HG02970 (cell line): ENCODE results near the gene CACNG1.

Source experiments
- ATAC-seq: cut with Tn5 transposase; IDR thresholded peaks from one replicate; pipeline ENCODE4 v1.9.1; 2021; ENCODE audit warnings: mild to moderate bottlenecking, moderate library complexity, moderate number of reproducible peaks; ENCODE audit not compliant: unreplicated experiment, low FRiP score

Gene CACNG1, protein sequence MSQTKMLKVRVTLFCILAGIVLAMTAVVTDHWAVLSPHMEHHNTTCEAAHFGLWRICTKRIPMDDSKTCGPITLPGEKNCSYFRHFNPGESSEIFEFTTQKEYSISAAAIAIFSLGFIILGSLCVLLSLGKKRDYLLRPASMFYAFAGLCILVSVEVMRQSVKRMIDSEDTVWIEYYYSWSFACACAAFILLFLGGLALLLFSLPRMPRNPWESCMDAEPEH

DNA sequence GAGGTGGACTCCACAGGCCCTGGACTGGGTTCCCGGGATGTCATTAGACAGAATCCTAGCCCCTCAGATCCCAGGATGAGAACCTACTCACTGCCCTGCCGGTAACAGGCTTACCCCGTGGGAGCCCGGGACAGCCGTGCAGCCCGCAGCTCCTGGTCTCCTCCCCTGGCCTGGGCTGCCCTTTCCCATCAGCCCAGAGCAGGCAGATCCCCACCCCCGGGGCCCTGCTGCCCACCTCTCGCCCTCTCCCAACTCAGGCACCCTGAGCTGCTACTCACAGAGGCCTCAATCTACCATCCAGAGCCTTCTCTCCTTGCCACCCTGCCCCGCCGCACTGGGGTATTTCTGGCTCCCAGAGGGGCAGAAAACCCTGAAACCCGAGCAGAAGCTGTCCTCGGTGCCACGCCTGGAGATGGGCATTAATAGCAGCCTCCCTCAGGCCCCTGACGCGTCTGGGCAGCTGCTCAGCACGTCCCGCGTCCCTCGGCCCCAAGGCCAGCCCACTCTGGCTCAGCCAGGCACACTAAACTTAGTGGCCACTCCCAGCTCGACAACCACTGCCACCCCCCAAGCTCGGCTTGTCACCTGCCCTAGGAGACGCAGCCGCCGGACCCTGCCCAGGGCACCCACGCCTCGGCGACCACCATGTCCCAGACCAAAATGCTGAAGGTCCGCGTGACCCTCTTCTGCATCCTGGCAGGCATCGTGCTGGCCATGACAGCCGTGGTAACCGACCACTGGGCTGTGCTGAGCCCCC is at the start of gene CACNG1:
Gene CACNG1 (plus strand): TSS at position 539 of the 757 bp plus-strand sequence. CDS start 107 bp downstream, at position 646.
- ATAC-seq = no peak

DNA sequence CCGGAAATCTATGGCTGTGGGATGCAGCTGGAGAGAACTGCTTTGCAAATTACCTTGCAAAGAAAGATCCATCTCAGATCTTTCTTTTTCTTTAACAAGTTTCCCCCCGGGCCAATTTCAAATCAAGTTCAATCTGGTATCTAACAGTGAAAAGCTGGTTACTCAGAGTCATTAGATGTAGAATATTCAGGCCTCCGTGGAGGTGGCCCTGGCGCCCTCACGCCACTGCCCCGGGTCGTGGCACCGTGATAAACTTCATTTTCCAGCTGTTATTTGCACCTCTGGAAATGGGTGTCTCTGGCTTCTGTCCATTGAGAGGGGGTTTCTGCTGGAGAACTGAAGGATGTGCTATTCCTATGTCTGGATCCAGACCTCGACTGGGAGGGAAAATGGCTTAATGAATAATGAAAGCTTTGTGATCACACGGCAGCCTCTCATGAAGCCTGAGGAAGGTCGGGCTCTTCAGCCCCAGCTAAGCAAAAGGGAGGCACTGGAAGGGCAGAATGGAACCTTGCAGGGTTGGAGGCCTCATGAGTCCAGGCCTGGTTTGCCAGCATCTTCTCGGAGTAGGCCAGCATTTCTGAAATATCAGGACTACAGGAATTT is 49.3 kb upstream of the CACNG1 start:
- no peak for ATAC-seq

DNA sequence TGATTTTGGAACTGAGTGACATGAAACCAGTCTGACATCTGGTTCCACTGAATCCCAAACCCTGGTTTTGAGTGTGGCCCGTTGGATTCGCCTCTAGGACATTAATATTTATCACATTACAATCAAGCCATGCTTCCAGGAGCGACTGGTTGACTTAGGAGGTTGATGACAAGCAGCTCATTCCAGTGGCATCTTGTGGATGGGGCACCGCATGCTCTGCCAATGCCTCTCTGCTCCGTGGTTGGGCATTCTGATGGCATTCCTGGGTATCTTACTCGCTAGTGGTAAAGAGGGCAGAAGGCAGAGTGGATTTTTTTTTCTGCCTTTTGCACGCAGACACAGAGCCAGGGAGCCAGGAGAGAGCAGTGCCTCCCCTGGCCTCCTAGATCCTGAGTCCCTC is 48.4 kb upstream of the CACNG1 start:
- no peak for ATAC-seq

DNA sequence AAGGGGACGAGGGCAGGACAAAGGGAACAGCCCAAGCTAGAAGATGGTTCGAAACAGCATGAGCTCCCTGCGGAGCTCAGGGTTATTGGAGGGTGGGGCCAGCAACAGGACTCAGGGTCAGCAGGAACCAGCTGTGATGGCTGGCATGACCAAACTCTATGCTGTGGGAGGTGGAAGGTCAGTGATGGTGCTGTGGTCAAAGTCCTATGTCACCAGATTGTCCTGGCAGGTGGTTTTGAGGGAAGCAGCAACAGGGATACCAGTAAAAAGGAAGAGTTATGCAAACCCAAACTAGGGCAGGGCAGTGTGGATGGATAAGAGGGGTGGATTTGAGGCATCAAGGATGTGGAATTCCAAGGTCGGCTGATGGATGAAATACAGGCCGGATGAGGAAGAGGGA is 47.4 kb upstream of the CACNG1 start:
- ATAC-seq = no peak

DNA sequence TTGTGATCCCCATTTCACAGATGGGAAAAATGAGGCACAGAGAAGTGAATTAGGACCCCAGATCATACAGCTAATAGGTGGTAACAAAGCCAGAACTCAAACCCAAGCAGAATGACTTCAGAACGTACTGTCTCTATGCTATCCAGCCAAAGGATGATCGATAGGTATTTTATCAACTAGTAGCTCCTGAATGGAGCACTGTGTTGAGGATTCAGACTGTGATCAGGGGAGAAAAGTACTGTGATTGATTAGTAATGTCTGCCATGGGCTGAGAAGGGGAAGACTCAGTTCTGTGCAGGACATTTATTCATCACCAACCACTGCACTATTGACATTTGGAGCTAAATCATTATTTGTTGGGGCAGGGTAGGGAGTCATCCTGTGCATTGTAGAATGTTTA is 41.1 kb upstream of the CACNG1 start:
- no peak for ATAC-seq

DNA sequence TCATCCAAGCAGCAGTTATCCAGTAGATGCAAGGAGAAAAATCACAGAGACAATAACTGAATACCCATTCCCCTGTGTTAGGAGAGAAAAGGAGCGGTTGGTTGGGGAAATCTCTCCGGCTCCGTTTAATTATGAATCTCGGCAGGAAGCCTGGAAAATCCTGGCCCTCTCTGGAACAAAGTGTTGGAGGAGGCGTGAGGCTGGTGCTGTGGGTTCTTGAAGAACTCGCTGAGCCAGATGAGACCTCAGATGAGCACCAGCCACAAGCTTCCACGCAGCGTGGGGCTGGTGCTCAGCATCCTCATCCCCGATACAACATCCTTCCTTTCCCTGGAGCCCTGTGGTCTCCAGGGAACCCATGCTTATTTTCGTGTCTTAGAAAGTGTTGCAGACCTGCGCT is 40.2 kb upstream of the CACNG1 start:
- ATAC-seq = no peak

DNA sequence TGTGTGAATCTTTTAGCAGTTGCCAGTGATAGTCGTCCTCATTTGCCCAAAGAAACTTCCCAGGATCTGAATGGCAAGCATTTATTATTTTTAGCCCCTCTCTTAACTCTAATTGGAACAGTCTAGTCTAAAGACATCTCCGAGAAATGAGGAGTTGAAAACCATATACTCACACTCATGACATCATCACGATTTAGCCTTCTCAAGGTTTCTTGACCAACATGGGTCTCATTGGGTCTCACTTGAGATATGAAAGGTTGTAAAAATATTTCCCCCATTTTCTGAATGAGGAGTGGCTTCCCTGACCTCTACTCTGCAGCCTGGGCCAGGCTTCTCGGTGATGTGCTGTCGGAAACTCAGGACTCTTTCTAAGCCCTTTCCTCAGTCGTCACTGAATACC is 37.1 kb upstream of the CACNG1 start:
- ATAC-seq = no peak

DNA sequence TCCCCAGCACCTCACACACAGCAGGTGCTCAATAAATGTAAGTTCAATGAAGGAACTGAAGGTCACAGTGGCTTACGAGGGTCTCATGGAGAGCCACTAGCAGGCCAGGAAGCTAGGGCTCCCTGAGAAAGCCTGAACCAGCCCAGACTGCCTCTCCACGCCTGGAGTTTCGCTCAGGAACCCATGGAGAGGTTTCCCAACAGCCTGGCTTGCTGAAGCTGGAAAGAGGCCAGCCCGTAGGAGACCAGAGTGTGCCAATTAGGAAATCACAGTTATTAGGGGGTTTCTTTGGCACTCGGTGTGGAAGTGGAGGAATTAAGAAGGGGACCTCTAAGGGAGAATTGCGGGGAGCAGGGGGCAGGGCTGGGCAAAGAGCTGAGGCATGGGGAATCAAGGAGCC is 36.3 kb upstream of the CACNG1 start:
- ATAC-seq = no peak

DNA sequence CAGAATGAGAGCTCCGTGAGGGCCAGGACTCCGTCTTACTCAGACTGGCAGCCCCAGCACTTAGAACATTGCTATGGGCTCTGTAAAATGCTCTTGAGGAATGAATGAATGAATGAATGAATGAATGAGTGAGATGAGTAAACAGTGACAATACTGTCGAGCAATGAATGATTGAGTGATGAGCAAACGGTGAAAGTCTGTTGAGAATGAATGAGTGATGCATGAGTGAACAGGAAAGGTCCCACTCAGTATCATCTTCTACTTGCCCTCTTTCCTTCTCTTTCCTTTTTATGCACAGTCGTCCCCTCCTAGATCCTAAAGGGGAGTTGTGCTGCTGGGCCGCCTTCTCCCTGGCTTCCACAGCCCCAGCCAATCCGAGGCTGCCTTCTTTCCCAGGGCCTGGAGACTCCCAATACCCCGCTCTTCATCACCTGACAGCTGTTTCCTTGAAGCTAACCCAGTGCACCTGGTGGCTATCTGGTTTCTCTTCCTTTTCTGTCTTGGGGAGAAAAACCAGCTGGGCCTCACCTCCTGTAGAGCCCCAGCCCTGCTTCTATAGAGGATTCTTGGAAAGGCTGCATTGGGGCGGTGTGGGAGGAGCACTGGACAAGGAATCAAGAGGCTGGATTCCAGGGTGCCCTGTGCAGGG is 32.7 kb upstream of the CACNG1 start:
- ATAC-seq = no peak

DNA sequence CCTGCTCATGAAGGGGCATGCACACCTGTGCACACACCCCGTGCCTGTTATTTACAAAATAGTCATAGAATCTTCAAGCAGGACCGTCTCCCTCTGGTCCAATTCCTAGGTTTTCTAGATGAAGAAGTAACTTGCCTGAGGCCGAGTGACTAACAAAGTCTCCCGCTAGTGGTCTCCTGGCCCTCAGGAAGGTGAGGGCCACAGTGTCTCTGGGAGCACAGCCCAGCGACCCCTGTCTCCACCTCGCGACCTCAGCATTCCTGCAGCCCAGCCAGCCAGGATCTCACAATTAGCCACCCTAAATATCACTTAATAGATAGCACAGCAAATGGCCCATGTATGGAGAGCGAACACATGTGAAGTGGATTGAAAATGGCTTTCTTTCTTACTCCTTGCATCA is 30.5 kb upstream of the CACNG1 start:
- no peak for ATAC-seq

DNA sequence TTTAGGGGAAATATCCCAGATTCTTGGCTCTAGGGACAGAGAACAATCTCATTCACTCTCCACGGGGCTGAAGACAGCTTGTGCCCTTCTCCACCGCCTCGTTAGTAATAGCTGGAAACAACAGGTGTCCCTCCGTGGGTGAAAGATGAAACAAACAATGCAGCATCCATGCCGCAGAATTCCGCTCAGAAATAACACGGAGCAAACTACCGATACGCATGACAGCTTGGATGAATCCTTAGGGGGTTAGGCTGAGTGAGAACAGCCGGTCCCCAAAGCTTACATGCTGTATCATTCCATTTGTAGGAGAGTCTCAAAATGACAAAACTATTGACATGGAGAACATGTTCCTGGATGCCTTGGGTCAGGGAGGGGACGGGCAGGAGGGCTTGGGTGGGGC is 29.4 kb upstream of the CACNG1 start:
- no peak for ATAC-seq

DNA sequence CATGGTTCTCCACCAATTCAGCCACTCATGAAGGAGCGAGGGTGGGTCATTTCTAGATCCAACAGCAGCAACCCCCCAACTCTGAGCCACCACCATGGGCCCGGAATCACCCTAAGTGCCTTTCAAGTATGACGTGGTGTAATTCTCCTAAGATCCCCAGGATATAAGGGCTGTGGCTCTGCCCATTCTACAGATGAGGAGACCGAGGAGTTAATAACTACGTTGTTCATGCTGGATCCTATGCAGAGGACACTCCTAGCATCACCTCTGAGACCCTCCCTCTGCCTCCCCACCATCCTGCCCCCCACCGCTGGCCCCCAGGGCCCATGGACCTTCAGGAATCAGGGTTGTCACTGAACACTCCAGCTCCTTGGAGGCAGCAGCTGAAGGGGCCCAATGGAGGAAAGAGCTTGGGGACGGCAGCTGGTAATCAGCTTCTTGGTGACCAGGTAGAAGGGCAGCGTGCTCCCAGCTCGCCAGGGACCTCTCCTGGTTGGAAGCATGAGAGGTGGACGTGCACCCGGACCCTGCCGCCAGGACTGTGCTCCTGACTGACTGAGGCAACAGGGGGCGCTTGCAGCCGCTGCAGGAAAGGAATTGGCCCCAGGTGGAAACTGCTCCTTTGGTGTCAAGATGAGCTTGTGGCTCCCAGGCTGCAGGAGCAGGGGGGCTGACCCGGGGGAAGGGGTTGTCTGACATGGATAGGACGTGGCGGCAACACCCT is 28.2 kb upstream of the CACNG1 start:
- ATAC-seq = no peak

DNA sequence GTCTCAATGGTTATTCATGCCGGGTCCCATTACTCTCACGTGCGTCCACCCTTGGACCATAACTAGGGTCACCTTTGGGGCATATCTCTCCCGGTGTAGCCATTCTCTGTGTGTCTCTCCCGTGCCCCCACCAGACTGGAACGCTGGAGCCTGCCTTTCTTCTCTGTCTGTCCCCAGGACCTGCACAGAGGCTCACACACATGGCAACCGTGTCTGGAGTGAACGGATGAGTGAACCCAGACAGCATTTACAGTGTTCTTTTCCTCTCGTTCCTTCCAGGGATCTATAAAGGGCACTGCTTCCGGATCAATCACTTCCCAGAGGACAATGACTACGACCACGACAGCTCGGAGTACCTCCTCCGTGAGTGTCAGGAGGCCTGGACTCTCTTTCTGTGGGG is 26.4 kb upstream of the CACNG1 start:
- ATAC-seq = no peak

DNA sequence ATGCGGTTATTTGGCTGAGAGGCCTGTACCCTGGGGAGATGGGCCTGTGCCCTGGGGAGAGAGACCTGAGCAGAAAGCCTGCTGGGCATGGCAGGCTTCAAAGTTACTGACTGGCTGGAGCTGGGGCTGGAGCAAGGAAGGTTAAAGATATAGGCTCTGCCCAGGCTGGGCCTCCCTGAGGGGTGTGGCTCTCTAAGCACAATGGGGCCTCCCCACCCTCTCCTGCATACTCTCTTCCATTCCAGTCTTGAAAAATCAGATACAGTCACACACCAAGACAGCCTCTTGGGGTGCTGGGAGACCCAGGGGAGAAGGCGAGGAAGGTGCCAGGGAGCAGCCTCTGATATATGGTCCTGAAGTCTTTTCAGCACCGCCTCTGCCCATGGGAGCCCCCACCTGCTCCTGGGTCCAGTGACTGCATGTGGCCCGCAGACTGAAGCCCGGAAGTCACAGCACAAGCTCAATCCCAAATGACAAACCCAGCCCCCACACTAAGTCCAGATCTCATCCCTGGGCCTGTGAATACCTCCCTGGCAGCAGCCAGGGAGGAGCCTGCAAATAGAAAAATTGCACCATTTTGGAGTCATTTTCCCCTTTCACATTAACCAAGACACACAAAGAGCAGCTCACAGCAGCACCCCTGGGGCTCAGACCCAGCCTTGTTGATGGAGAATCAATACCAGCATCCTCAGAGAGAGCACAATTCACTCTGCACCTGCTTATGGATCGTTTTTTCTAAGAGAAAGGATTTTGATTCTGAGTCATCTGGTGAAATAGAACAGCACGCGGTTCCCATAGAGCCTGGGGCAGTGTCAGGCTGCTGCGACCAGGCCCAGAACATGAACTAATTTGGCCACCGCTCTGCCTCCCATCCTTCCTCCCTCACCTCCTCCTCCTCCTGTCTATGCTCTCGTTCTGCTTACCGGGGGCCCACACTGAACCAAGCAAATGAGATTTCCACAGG is 25.6 kb upstream of the CACNG1 start:
- ATAC-seq = no peak

DNA sequence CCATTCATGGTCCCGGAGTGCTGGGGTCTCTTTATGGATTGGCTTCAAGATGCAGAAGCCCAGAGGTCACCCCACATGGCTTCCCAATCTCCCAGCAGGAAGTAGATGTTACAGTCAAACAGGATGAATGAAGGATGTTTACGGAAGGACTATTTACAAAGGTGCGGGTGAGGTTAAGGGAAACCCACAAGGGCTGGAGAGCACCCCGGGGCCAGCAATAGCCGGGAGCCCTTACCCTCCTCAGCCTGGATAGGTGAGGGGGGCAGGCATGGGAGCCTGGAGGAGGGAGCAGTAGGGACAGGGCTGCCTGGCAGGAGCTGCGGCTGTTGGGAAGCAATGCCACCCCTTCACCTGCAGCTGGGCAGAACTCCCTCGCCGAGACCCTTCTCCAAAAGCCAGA is 24.5 kb upstream of the CACNG1 start:
- ATAC-seq = no peak

DNA sequence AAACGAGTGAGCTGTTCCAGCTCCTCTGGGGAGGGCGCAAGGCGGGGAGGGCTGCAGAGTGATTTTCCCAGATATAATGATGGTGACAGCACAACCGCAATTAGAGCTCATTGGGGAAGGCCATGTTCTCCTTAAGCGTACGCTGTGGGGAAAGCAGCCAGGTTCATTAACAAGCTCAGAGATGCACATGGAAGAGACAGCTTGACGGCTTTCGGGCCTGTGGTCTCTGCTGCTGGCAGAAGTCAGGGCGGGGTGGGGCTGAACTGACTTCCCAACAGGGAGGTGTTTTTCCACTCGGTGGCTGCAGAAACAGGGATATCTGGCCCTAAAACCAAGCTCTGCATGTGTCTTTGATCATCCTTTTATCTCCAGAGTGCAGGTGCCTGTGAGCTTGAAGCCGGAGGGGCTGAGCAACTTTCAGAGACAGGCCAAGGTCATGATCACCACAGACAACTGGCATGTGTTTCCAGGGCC is 24.0 kb upstream of the CACNG1 start:
- no peak for ATAC-seq

DNA sequence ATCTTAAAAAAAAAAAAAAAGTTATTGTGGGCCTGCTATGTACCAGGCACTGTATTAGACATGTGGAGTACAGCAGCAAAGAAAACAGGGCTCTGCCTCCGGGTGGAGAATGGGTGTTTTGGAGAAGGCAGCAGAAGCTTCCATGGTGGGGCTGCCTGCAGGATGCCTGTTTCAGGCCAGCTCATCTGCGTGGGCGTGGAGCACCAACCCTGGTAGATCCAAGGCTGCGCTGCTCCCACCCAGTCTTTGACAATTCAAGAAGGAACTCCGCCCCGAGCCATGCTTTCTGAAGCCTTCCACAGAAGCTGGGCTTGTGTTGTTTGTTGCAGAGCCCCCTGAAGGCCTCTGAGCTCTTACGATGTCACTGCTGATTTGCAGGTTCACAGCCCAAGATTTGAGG is 23.2 kb upstream of the CACNG1 start:
- no peak for ATAC-seq

DNA sequence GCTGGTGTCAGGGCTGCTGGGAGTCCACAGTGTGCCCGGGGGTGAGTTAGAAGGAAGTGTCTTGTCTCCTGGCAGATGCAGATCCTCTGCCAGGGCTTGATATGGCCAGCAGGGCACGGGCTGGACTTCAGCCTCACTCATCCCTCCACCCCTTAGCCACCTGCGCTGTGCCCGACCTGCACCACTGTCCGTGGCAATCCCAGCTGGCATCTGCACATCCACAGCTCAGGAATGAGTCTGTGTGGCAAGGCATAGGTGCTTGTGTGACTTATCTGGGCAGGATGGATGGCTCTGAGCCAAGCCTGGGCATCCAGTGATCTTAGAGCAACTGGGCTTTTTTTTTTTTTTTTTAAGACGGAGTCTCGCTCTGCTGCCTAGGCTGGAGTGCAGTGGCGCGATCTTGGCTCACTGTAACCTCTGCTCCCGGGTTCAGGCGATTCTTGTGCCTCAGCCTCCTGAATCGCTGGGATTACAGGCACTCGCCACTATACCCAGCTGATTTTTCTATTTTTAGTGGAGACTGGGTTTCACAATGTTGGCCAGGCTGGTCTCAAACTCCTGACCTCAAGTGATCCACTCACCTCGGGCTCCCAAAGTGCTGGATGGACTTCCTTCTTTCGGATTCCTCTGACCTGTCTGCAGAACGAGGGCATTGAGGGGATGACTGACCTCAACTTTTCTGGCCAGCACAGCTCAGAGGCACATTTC is 22.5 kb upstream of the CACNG1 start:
- ATAC-seq = no peak

DNA sequence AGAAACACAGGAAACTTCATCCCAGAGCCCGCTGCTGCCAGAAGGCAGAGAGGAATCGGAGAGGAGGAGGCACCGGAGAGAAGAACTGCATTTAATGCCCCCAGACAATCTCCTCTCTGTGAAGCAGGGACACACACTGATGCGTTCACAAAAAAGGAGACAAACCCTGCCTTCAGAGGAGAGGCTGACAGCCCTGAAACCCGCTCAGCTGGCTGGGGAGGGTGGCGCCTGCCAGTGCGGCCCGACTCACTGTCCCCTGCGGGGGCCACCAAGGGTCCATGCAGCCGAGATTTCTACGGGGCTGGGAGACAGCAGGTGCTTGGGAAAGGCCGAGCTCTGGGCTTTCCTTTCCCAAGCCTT is 21.9 kb upstream of the CACNG1 start:
- no peak for ATAC-seq
